Dedifferentiated amniotic fluid mesenchymal stem cell (primary cell): ENCODE data around the gene BCL2L15.
A peak's percentile ranks its signal among the peaks of the same experiment; 100 is the strongest.

Experiments
- DNase-seq: peaks from one replicate; pipeline ENCODE4 v3.0.0-alpha.2; 2016; ENCODE audit errors: extremely low spot score

The BCL2L15 gene

DNA sequence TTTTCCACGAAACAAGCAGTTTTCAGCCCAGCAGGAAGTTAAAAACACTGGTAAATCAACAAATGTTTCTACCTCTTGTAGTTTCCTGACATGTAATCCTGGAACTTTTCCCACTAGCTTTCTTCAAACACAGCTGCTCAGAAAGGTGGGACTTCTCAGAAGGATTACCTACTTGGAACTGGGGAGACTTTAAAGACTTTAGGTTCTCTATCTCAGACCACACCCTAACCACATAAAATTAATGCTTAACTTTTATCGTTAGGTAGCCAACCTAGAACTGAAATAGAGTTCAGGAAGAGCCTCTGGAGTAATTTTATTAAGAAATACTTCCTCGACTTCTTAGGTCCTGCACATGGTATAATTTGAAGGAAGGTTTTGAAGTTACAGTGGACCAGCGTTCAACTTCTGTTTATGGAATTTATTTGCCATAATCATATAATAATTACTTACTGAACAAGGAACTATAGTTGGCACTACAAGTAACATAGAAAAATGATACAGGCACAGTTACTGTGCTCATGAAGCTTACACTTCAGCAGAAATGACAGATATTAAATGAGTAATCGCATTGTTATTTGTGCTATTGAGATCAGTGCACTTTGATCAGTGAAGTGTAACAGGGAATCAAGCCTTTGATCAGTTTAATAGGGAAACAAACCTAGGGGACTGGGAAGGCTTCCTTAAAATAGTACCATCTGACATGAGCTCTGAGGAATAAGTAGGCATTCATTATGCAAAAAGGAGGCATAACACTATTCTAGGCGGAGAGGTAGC is at the start of gene BCL2L15:
Gene BCL2L15, minus strand, starts transcription at position 180 of the 774 bp plus-strand sequence. CDS start 206 bp downstream, outside the sequence.
- DNase-seq, result no peak

DNA sequence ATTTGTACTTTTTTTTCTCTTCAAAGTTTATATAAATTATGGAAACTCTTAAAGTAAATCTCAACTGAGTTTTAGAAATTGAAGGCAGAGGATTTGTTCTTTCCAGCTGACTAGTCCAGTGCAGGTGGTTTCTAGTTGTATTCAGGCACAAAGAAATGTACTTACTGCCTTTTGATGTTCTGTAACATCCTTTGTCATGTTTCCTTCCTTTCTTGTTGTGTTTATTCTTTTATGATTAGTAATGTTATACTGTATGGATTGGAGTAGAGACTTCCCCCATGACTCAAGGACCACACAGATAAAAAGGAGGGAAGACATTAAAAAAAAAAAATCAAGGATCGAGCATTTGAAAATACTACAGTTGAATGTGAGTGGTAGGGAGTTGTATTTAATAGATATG is 49.8 kb upstream of the BCL2L15 start:
- DNase-seq, result no peak

DNA sequence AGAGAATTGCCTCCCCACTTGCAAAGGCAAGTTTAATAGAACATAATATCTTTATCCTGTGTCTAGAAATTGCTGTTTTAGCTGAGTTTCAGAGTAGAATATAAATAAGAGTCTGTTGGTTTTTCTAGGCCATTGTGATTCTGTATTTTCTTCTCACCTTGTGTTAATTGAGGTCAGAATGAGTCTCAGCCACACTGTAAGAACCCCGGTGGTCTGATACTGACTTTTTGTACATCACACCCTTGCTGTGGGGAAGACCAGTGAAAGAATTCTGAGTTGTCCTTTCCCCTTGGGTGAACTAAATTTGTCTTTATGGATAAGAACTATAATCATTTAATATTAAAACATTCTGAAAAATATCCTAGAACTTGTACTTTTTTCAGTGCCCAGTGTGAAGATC is 48.6 kb upstream of the BCL2L15 start:
- DNase-seq, result no peak

DNA sequence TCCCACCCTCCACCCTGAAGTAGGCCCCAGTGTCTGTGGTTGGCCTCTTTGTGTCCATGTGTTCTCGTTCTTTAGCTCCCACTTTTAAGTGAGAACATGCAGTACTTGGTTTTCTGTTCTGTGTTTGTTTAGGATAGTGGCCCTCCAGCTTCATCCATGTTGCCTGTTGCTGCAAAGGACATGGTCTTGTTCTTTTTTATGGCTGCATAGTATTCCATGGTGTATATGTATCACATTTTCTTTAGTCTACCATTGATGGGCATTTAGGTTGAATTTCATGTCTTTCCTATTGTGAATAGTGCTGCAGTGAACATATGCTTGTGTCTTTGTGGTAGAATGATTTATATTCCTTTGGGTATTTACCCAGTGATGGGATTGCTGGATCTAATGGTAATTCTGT is 47.8 kb upstream of the BCL2L15 start:
- DNase-seq, result no peak

DNA sequence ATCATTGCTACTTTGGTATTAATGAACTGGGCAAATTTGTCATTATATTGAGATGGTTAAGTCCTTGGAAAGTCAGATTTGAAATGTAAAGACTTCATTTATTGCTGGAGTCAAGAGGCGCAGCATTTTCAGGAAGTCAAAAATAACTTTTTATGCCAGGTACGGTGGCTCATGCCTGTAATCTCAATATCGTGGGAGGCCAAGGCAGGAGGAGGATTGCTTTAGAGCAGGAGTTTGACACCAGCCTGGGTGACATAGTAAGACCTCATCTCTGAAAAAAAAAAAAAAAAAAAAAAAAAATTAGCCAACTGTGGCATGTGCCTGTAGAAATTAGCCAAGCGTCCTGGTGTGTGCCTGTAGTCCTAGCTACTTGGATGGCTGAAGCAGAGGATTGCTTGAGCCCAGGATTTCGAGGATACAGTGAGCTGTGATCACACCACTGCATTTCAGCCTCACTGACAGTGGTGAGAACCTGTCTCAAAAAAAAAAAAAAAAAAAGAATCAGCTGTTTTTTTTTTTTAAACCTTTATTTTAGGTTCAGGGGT is 47.2 kb upstream of the BCL2L15 start:
- no peak for DNase-seq

DNA sequence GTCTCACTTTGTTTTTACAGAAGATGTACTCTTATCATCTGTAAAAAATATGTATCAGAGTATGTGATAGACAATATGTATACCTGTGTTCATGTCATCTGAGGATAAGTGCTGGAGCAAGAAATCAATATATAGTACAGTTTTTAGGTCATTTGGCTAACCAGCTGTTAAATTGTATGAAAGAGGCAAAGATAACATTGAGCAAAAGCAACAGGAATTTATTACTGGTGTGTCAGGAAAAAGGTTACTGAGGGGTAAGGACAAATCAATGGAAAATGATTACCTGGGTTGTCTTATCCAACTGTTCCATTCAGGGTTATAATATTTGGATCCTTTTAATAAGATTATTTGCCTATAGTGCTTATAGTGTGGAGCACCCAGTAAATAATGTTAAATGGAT is 46.6 kb upstream of the BCL2L15 start:
- DNase-seq, result no peak

DNA sequence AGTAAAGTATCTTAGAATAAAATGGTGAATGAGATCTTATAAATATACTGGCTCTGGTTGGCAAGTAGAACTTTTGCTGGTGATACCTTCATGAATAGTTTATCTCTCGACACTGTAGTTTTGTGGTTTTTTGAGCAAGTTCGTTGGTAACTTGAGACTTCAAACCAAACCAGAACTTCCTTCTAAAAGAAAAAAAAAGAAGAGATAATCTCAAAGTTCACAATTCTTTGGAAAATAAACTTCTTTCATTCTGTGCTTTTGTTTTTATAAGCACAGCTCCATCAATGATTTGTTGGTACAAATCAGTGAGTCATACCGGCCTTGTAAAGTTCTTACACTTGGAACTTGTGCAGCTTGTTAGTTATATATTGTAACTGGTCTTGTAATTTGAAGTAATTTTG is 44.1 kb upstream of the BCL2L15 start:
- DNase-seq, result peak; percentile 24

DNA sequence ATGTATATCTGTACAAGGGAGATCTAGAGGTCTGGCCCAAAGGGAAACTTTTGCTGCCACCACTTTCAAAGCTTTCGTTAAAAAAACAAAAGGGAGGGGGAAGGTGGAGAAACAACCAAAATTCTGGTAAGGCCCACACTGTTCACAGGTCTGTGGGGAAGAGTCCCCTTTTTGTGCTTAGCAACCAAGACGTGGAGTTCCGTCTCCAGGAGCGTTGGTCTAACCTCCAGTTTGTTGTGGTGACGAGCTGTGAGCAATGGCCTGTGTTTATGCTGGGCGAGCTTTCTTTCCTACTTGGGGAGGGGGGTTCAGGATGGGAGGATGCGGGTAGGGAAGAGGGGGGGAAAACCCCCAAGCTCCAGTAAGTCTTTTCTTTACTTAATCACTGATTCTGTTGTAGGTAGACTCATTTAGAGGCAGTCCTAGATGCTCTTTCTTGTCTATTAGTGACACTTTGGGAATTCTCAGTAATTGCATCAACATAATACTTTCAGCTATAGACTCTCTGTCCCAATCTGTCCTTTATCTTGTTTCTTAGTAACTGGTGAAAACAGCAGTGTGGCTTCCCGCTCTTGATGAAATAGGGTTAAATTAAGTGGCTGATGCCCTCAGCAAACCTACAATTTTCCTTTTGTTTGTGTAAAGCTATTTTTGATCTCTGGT is 43.2 kb upstream of the BCL2L15 start:
- DNase-seq, result peak; percentile 22

DNA sequence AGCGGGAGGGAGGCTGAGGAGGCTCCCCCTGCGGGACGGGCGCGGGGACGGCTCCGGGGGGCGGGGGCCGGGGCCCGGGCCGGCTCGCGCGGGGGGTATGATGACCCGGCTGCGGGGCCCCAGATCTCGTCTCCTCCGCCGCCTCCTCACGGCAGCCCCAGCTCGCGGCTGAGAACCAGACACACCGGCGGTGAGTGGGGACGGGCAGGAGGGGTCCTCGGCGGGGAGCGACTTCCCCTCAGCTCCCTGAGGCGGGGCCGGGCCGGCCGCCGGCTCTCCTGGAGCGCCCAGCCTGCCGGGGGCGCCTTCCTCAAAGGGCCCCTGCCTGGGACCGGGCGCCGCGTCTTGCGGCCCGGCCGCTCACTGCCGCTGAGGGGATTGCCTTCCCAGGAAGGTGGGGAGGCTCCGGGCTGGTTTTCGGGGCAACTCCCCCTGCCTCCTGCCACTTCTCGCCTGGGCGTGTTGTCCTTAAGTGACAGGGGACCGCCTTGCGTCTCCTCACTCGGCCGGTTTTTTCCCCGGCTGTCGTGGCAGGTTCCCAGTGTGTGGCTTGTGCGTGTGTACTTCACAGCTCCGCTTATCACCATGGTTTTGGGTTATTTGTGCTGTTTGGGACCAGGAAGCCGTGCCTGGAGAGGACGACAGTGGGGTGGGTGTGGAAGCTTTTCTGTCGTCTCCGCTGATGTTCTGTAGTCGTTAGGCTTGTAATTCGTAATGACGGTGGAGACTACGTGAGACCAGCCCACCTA is 42.5 kb upstream of the BCL2L15 start:
- DNase-seq, result no peak

DNA sequence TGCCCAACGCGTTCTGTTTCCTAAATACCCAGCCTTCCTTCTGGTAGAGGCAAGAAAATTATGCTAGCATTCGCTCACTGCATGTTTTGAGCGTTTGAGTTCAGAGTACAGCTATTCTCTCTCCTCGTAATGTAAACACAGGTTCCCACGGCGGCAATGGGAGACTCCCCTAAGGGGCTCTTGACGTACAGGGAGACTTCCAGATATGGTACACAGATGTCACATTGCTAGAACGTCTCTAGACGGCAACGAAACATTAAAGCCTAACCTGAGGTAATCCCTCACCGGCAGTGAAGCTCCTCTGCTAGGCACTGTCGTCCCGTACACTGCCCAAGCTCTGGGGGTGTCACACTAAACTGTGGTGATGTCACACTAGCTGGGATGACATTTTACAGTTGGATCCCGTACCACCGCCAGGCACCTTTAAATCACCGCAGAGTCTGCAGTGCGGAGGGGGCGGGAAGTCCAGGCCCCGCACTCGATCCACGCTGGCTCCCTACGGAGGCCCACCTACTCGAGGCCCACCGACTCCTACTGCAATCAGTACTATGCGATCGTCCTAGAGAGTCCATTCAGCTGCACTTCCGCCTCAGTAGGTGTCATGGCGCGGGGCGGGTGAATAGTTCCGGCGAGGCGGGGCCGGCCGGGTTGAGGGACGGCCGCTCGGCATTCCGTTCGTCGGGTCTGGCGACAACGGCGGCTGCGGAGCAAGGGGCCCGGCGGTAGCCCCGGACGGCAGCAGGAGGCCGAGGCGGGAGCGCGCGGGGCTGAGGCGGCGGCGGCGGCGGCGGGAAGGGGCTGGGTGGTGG is 41.8 kb upstream of the BCL2L15 start, which contains the start of gene HIPK1:
Gene HIPK1, plus strand, starts transcription at position 384 of the 809 bp plus-strand sequence.
- peak; percentile 85 for DNase-seq

DNA sequence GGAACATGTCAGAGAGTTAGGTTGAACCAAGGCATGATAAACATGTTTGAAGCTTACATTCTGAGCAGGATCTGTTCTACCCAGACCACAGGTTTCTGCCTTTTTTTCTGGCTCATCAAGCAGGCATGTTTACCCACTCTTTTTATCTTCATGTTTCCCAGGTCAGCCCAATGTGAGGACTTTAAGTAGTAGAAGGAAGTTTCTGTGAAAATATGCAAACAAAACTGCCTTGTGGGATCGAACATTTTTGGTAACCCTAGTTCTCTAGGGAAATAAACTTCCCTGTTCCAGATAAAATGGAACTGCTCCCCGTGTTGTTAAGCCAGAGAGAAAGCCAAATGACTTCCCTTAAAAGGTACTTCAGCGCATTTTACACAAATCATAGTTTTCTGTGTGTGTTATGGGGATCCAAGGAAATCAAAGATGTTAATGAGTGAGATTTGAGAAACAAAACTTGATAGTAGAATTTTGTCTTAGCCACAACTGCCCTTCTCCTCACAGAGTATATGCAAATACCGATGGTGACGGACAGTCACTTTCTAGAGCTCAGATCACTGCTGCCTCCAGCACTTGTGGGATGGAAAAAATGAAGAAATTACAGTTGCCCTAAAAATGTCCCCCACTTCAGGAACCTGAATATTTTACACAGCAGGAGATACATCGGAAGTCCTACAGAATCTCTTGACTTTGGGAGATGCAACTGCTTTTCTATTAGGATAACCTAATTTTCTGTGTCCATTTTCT is 41.0 kb upstream of the BCL2L15 start:
- no peak for DNase-seq

DNA sequence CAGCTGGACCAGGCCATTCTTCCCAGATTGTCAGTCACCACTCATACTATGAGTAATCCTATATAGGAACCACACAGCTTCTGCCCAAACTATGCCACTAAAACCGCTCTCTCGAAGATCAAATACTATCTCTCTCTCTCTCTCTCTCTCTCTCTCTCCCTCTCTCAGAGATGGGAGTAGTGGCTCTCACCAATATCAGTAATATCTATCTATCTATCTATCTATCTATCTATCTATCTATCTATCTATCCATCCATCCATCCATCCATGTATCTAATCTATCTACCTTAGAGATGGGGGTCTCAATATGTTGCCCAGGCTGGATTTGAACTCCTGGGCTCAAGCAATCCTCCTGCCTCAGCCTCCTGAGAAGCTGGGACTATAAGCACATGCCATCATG is 37.1 kb upstream of the BCL2L15 start:
- DNase-seq, result no peak

DNA sequence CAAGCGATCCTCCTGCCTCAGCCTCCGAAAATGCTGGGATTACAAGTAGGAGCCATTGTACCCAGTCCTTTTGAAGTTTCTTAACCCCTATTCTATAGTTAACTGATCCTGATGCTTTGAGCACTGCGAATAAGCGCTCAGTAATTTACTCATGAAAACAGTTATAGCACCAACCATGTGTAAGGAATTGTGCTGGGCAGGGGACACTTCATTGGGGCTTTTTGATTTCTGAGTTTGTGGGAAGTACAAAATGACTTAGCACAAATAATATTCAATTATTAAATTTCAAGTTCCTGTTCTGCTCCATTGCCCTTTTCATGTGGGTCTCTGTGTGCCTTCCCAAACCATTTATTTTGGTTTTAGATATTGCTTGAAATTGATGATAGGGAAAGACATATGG is 35.6 kb upstream of the BCL2L15 start:
- no peak for DNase-seq

DNA sequence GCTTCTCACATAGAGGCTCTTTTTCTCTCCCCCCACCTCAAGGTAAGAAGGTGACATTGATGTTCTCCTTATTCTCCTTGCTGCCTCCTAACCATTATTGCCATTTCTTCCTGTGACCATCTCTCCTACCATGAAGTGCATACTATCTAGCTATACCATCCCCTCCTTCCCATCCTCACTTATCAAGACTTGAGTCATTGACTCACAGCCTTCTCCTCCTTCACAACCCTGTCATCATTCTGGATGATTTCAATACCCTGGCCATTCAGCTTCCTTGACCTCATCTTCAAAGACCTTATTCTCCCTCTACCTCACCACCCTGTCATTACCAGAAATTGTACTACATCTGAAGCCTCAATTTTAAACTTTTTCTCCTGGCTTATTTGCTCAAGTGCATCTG is 30.9 kb upstream of the BCL2L15 start:
- no peak for DNase-seq

DNA sequence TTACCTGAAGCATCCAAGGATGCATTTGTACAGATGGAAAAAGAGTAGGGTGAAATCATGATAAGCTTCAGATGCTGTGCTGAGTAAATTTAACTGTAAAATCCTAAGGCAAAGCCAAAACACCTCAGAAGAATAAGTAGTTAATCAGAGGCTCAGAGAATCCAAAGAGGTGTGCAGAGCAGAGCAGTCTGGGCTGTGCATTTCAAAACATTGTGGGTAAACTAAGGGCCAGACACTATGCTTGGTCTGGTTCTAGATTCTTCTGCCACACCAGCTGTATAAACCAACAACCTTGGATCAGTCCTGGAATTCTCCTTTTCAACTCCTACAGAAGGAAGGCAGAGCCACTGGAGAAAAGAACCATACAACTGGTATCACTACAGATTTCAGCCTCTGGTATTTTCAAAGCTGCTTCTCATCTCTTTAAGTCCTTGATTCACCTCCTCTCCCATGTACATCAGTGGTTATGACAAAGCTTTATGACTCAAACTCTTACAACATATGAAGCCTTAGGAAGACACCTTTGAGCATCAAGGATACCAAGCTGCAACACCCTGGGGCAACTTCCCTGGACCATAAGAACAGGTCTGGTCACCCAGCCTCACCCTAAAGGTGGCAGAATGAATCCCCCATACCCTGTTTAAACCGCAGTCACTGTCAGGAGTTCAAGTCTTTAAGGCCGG is 30.2 kb upstream of the BCL2L15 start:
- DNase-seq, result no peak

DNA sequence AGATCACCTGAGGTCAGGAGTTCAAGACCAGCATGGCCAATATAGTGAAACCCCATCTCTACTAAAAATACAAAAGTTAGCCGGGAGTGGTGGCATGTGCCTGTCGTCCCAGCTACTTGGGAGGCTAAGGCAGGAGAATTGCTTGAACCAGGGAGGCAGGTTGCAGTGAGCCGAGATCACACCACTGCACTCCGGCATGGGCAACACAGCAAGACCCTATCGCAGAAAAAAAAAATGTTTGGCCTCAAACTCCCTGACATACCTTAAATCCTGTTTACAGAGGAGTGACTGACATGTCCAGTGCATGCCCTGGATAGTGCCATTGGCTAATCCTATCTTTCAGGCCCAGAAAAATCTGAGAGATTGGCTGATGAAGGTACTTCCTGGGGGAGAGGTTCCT is 29.6 kb upstream of the BCL2L15 start:
- DNase-seq, result no peak

DNA sequence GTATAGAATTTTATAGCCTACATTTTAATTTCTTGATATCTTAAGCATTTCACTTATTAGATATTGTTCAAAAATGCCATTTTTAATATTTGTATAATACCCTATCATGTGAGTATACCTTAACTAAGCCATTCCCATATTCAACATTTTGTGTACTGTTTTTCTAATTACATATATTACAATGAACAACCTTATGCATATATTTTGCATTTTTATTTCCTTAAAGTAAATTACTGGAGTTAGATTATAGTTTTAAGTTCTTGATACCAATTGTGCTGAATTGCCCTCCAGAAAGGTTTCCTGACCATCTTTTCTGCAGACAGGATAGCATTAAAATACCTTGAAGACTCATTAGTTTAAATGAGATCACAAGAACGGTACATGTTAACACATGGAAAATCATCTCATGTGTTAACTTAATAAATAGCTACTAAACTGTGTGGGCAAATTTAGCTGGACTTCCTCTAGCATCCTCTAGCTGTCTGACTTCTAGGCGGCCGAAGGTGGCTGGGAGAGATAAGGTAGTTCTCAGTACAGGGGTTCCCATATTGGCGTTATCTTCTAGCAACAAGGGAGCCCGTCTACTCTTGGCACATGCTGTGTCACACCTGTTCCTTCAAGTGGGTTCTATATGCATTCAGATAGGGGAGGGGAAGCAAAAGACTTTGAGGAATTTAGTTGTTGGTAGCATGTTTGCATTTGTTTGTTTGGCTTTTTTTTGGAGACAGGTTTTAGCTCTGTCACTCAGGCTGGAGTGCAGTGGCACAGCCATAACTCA is 26.7 kb upstream of the BCL2L15 start:
- DNase-seq, result no peak

DNA sequence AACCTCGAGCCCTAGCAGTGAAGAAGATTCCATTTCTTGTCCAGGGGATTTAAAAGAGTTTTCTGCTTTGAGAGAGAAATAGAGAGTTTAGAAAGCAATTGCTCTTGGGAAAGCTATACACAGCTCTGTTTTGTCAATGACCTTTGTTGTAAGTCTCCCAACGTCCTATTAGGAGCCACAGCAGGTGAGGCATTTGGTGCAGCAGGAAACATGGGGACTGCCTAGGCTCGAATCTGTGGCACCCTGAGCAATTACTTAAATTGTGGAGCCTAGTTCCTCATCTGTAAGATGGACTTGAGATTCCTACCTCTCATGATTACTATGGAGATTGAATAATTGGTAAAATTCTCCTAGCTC is 25.9 kb upstream of the BCL2L15 start:
- no peak for DNase-seq

DNA sequence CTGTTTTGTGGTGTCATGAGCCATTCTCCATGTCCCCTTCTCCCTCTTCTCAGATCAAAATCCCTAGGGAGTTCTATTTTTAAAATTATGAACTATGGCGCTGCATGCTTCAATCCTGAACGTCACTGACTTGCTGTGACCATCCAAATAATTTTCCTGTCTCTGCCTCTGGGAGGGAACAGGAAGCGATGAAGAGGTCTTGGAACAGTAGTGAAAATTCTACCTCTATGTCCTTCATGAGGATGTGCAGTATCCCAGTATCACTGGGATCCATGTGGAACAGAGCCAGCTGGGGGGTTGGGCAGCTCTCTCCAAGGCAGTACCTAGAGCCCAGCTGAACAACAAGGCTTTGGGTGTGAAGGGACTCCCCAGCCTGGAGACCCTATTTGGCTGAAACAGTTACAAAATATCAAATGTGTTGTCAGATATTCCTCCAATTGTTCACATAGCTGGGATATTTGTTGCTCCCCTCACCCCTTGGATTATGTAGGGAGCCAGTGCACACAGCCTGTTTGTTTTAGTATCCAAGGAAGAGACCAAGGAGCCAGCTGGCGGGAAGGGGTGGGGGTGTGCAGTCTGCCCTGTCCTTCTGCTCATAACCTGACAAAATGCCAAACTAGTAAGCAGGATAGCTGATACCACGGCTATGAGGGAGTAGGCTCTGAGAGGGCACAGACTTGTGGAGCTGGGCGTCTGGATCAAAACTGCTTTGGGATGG is 25.4 kb upstream of the BCL2L15 start:
- peak; percentile 20 for DNase-seq
